ENCODE measurements around the gene PRSS38. TPM values are rescaled to one million over a fixed set of nuclear protein-coding genes. Genes with fewer than 3 reads are reported as not detected.

PRSS38 gene
- total RNA-seq, 6 experiments from 2014 or later, result not detected

GRCh38 chr1:227889863-227890405 lies 74.5 kb downstream of the PRSS38 start:
- H3K4me3 Mint-ChIP-seq, result no peak overlapping the region
- no peak overlapping the region for H3K27ac Mint-ChIP-seq
- H3K36me3 Mint-ChIP-seq (ENCODE audit: low read depth), result no peaks in the 10 kb centered on the region
- no peaks in the 10 kb centered on the region for H3K9me3 Mint-ChIP-seq
- DNase-seq, result no peak
- TF ChIP-seq CTCF (IDR thresholded peaks at IDR 0.05), result no peak
- peaks cover 4% of the 10 kb centered on the region for H3K27me3 Mint-ChIP-seq (ENCODE audit: insufficient read depth)
- H3K4me1 Mint-ChIP-seq (ENCODE audit: low read depth), result peaks cover 11% of the 10 kb centered on the region

GRCh38 chr1:227890451-227891222 lies 75.2 kb downstream of the PRSS38 start:
- H3K27ac Mint-ChIP-seq, result no peak overlapping the region
- H3K4me1 Mint-ChIP-seq (ENCODE audit: low read depth), result peaks cover 9% of the 10 kb centered on the region
- H3K27me3 Mint-ChIP-seq (ENCODE audit: insufficient read depth), result peaks cover 4% of the 10 kb centered on the region
- H3K4me3 Mint-ChIP-seq, result no peak overlapping the region
- no peak for TF ChIP-seq CTCF (IDR thresholded peaks at IDR 0.05)
- no peaks in the 10 kb centered on the region for H3K36me3 Mint-ChIP-seq (ENCODE audit: low read depth)
- no peaks in the 10 kb centered on the region for H3K9me3 Mint-ChIP-seq
- no peak for DNase-seq

- no peak overlapping the region for H3K27ac Mint-ChIP-seq
- no peaks in the 10 kb centered on the region for H3K36me3 Mint-ChIP-seq (ENCODE audit: low read depth)
- peaks cover 4% of the 10 kb centered on the region for H3K27me3 Mint-ChIP-seq (ENCODE audit: insufficient read depth)
- H3K4me3 Mint-ChIP-seq, result no peak overlapping the region
- DNase-seq, result no peak
- peaks cover 6% of the 10 kb centered on the region; the same call in 1 of the 2 replicates for H3K4me1 Mint-ChIP-seq (ENCODE audit: low read depth)
- TF ChIP-seq CTCF (IDR thresholded peaks at IDR 0.05), result no peak
- H3K9me3 Mint-ChIP-seq, result no peaks in the 10 kb centered on the region
Observed at GRCh38 chr1:227891223-227891954, 75.9 kb downstream of the PRSS38 start.

GRCh38 chr1:227891955-227892488 lies 76.5 kb downstream of the PRSS38 start:
- peaks cover 6% of the 10 kb centered on the region; the same call in 1 of the 2 replicates for H3K4me1 Mint-ChIP-seq (ENCODE audit: low read depth)
- TF ChIP-seq CTCF (IDR thresholded peaks at IDR 0.05), result no peak
- H3K36me3 Mint-ChIP-seq (ENCODE audit: low read depth), result no peaks in the 10 kb centered on the region
- no peak for DNase-seq
- peaks cover 4% of the 10 kb centered on the region for H3K27me3 Mint-ChIP-seq (ENCODE audit: insufficient read depth)
- H3K4me3 Mint-ChIP-seq, result no peak overlapping the region
- no peak overlapping the region for H3K27ac Mint-ChIP-seq
- H3K9me3 Mint-ChIP-seq, result no peaks in the 10 kb centered on the region

- TF ChIP-seq CTCF (IDR thresholded peaks at IDR 0.05), result no peak
- H3K27ac Mint-ChIP-seq, result no peak overlapping the region
Observed at GRCh38 chr1:227892489-227893299, 77.2 kb downstream of the PRSS38 start.

More at GRCh38 chr1:227892489-227893299, 77.2 kb downstream of the PRSS38 start:
- peaks cover 6% of the 10 kb centered on the region; the same call in 1 of the 2 replicates for H3K4me1 Mint-ChIP-seq (ENCODE audit: low read depth)
- no peaks in the 10 kb centered on the region for H3K9me3 Mint-ChIP-seq
- no peak for DNase-seq
- H3K36me3 Mint-ChIP-seq (ENCODE audit: low read depth), result no peaks in the 10 kb centered on the region
- H3K4me3 Mint-ChIP-seq, result no peak overlapping the region
- peaks cover 4% of the 10 kb centered on the region for H3K27me3 Mint-ChIP-seq (ENCODE audit: insufficient read depth)
